Measurements from ENCODE around the gene FRMPD2.
"Not testable (repeated sequence)": the region's sequence is repeated elsewhere in the genome, so short reads cannot be mapped to it uniquely, and the experiment has no call there.

FRMPD2 gene

DNA sequence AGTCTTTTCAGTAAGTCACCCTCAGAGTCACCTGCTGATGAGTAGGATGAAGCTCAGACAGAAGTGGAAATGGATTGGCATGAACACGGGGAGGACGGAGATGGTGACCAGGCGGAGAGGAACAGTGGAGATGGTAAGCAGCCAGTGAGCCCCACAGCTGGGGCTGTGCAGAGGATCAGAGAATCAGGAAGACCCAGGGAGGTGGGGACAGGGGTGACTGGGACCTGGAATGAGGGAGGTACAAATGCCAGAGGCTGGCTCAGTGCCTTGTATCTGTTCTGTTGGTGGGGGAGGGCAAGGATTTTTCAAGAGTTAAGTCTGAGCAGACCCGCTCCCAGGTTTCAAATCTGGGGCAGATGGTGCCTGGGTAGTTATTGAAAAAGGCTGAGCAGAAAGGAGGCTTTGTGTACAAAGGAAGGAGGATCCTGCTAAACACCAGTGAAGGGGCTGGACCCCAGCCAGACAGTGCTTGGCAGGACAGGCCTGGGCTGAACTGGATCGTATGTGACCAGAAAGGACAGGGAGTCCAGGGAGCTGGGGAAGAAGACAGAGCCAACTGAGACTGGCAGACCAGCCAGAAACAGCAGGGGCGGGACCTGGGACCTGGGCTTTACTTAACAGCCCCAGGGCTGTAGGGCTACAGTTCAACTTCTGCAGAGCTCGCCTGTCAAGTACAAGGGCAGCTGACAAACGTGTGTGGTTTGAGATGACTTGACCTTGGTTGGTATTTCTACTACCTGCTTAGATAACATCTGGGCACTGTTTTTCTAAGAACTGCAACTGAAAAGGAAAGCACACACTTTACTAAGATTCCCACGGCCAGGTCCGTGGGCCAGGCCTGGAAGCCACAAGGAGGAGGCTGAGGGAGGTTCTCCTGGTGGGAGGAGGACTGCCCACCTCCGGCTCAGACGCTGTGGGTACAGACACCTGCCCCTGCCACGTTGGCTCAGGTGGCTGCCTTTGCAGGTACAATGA lies 13.2 kb upstream of the FRMPD2 start:
- DNase-seq, result no peak

DNA sequence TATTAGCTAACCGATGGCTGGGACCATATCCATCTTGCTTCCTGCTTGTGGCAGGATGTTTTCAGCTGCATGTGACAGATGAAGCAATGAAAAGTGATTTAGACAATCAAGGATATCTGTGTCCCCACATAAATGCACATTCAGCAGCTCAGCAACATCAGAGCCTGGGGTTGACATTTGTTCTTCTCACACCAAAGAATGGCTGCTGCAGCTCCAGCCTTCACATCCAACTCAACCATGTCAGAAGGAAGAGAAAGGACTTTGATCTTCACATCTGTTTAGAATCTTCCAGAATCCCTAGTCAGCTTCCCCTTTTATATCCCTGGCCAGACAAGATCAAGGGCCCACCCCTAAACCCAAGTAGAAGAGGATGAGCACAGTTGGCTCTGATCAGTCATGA lies 11.9 kb upstream of the FRMPD2 start:
- no peak for DNase-seq

DNA sequence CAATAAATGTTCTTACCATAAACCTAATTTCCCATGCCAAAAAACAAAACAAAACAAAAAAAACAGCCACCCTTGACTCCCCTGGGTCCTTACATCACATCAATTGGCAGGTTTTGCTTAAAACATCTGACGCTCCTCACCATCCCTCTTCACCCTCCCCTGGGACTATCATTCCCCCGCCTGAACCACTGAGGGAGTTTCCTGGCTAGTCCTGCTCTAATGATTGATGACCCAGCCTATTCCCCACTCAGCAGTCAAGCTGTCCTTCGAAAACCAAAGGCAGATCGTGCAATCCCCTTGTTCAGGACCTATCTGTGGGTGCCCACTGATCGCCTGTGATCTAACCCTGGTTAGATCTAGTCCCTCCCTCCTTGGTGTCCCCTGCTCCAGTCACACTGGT lies 11.2 kb upstream of the FRMPD2 start:
- no peak for DNase-seq

DNA sequence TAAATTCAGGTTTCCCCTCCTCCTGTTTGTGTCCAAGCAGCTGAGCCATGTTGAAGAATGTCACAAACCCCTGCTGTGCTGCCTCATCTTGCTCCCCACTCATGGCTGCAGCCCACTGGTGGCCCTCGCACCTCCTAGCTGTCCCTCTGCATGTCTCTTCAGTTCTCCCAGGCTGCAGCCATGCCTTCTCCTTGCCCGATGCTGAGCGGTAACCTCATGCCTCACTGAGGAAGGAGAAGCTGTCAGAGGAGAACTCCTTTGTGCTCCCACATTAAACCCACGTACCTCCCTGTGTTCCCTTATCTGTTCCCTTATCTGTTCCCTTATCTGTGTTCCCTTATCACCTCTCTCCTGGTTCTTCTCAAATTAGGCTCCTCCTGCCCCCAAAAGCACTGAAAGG lies 10.3 kb upstream of the FRMPD2 start:
- DNase-seq, result no peak

DNA sequence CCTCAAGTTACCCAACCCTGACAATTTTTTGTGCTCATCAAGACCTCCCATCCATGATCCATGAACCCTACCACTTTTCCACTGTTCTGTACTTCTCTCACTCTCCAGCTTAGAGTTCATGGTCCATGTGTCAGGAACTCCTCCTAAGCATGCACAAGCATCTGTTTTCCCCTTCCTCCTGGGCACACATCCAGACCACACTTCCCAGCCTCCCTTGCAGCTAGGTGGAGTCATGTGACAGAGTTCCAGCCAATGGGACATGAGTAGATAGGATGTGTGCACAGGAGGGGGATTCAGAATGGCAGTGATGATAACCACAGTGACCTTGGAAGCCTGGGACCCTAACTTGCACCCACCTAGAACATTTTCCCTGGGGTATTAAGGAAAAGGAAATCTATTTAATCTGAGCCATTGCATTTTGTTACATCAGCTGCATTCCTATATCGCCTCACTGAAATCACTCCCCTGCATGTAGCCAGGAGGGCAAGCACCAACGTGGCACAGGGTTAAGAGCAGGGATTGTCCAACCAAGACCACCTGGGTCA lies 9.6 kb upstream of the FRMPD2 start:
- DNase-seq, result no peak

DNA sequence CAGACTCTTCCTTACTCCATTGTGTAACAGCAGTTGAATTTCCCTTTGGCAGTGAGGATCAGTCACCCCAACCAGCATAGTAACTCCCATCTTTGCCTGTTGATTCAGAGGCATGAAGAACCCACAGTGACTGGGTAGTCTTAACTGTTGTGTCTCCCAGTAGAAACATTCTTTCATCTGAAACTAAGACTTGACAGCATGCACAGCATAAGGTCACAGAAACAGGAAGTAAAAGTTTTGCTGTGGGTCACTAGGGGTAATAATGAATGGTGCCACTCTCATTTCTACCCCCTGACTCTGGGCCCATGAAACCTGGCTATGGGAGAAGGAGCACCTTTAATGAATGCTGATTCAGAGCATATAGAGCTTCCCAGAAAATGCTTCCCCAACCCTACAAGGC lies 8.3 kb upstream of the FRMPD2 start:
- no peak for DNase-seq

DNA sequence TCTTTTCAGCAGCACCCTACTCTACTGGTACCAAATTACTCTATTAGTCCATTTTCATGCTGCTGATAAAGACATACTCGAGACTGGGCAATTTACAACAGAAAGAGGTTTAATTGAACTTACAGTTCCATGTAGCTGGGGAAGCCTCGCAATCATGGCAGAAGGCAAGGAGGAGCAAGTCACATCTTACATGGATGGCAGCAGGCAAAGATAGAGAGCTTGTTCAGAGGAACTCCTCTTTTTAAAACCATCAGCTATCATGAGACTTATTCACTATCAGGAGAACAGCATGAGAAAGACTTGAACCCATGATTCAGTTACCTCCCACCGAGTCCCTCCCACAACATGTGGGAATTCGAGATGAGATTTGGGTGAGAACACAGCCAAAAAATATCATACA lies 7.2 kb upstream of the FRMPD2 start:
- not testable (repeated sequence) for DNase-seq

DNA sequence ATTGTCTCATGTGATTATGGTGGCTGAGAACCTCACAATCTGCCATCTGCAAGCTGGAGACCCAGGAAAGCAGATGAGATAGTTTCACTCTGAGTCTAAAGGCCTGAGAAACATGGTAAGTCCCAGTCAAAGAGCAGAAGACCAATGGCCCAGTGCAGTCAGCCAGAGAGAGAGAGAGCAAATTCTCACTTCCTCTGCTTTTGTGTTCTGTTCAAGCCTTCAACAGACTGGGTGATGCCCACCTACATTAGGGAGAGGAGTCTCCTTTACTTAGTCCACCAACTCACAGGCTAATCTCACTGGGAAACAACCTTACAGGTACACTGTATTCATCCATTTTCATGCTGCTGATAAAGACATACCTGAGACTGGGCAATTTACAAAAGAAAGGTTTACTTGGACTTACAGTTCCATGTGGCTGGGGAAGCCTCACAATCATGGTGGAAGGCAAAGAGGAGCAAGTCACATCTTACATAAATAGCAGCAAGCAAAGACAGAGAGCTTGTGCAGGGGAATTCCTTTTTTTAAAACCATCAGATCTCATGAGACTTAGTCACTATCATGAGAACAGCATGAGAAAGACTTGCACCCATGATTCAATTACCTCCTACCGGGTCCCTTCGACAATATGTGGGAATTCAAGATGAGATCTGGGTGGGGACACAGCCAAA lies 4.7 kb upstream of the FRMPD2 start:
- DNase-seq, result no peak

DNA sequence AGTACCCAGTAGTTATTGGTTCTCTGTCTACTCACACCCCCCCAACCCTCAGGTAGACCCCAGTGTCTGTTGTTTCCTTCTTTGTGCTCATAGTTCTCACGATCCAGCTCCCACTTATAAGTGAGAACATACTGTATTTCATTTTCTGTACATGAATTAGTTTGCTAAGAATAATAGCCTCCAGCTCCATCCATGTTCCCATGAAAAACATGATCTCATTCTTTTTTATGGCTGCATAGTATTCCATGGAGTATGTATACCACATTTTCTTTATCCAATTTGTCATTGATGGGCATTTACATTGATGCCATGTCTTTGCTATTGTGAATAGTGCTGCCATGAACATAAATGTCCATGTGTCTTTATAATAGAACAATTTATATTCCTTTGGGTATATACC lies 2.6 kb upstream of the FRMPD2 start:
- no peak for DNase-seq

DNA sequence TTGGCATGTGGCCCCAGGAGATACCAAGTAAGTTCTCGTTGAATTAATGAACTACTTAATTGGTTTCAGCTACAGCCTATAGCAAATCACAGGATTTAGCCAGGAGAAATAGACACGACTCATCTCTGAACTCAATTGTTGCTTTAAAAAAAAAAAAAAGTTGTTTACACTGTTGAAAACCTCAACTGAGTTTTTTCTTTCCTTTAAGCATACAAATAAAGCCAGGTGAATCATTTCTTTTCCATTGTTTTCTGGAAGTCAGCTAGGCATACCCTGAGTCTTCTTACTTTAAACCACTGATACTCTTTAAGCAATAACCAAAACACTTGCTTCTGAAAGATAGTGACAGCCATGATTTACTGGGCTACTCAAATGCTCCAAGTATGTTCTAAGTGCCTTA lies 755 bp downstream of the FRMPD2 start:
- no peak for DNase-seq

DNA sequence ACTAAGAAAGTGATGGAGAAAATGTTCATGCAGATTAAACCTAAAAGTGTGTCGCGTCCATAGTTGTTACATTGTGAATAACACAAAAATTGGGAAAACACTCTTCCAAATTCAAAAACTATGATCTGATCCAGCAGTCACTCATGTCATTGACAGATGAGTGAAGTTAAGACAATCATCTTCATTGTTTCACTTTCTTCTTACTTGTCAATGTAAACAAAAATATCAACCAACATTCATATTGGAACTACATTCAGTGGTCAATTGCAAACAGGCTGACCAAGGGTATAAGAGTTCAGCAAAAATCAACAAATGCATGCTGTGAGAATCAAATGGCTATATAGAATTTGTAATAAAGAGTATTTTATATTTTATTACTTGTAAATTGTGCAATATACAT lies 1.8 kb downstream of the FRMPD2 start:
- DNase-seq, result no peak

DNA sequence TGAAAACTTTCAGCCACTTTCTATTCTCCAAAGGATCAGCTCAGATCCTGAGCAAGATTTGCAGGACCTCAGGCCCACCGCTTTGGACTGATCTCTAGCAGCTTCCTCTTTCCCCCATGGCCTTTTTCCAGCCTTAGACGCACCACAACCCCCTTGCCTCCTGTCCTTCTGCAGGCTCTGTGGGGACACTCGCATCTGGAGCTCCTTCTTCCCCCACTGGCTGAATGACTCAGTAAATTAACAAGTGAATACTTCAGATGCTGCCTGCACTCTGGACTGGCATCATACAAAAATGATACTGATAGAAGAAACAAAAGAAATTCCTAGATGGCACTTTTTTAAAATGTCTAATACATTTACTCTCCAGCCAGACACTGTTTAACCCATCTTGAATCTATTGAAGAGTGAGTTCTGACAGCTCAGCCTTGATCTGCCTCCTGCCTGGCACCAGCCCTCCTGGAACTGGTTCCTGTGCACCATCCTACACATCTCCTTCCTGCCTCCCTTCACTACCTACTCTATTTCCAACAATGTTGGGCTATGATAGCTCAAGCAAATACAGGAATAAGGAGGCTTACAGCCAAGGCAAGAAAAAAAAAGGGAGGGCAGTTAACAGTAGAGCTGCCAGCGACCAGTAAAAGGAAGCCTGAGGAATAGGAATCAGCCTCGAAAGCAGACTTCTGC lies 3.3 kb downstream of the FRMPD2 start:
- no peak for DNase-seq

DNA sequence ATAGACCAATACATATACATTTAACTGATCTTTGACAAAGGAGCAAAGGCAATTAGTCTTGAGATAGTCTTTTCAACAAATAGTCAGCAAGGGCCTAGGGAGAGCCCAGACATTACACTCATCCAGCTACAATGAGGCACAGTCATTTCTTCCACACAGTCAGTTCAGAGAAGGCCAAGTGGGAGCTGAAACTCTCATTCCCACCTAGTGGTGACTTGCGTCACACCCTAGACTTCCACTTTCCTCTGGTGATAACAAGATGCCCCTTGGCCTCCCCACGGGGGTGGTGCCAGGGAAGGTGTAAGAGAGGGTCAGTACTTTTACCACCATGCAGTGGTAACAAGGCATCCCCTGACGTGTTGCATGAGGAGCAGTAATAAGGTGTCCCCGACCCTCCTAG lies 8.0 kb downstream of the FRMPD2 start:
- DNase-seq, result no peak

DNA sequence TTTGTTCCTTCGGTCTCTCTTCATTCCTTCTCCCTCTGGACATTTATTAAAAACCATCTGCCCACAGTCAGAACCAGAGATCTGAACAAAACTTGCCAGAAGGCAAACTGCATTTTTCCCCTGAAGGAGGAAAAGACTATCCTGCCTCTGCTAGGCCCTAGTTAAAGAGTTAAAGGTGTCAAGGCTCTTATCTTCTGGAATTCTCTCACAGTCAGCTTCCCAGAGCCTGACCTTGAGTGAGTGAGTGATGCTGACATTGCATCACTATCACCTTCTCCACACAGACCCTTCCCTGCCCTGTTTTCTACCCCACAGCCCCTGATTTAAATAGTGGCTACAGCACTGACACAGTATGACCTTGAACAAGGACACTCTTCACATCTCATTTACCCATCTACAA lies 16.4 kb downstream of the FRMPD2 start:
- DNase-seq, result no peak

DNA sequence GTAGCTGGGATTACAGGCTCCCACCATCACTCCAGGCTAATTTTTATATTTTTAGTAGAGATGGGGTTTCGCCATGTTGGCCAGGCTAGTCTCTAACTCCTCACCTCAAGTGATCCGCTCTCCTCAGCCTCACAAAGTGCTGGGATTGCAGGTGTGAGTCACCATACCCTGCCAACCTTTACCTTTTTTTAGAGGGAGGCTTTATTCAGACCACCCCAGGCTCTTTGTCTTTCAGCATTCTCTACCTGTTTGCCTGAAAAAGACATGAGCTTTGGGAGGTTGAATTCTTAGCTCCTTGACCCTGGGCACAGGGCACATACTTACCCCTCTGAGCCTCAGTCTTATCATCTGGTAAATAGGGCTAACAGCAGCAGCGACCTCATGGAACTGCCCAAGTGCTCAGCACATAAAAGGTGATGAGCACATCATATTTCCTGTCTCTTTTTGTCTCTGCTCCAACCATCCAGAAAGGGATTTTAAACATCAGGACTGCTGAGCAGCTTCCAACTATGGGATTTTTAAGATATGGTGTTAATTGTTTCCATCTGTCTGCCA lies 17.0 kb downstream of the FRMPD2 start:
- DNase-seq, result no peak

DNA sequence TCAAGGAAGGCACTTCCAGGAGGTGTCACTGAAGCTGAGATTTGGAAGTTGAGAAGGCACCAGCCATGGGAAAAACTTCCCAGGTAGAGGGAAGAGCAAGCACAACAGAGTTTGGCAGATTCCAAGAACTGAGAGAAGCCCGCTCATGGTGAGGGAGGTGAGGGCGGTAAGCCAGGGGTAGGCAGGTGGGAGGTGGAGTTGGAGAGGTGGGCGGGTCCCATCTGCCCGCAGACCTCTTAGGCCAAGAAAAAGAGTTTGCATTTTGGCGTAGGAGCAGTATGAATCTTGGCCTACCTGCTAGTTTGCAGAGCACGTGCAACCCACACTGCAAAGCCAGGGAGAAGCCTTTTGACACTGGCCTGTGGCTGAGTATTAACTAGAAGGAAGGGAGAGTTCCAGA lies 18.8 kb downstream of the FRMPD2 start:
- no peak for DNase-seq

DNA sequence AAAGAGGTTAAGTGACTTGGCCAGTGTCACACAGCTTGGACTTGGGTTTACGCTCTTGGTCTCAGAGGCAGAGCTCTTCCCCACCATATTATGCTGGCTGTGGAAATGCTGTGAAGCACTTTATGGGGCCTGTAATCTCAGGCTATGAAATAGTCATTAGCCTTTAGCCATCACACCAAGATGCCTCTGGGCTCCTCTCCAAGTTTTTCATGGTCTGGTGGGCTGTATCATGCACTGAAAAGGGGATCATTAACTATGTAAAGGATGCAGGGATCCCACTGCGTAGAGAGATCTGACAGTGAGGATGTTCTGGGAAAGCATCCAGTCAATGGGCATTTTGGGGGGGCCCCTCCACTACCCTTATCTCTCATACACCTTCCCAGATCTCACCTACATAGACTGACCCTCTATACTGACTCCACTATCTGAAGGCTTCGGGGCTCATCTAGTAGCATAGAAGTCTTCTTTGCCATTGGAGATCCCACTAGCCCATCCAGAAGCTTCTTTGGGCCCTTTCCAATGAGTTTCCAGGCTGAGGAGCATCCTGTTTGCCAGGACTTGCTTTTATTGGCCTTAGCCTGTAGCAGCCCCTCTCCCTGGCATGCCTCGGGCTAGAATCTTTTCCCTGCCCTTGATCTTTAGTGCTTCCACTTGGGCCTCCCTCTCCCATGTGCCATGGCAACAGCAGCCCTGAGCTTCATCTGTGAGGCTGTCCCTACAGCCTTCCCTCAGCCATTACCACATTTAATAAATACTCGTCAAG lies 19.6 kb downstream of the FRMPD2 start:
- DNase-seq, result no peak

DNA sequence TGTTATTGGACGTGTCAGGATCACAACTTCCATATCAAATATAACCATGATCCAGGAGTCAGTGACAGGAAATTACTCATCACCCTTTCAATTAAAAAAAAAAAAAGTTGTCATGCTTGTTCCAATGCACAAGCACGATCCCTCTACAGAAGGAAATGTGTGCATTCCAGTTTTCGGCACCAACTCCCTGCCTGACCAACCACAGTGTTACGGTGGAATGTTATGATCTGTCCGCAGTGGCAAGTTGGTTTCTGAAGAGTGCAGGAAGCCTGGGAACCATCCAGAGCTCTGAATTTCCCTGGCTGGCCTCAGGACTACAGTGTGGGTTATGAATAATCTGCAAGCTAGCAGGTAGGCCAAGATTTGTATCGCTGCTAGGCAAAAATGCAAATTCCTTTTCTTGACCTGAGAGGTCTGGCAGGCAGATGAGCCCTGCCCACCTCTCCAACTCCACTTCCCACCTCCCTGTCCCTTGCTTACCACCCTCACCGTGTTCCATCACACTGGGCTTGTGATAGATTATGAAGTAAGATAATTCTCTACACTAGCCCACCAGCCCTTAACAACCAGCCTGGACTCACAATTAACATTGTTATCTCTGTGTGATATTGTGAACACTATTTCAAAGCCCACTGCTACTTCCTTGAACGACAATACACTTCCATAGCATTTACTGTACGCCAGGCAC lies 20.4 kb downstream of the FRMPD2 start:
- DNase-seq, result no peak

DNA sequence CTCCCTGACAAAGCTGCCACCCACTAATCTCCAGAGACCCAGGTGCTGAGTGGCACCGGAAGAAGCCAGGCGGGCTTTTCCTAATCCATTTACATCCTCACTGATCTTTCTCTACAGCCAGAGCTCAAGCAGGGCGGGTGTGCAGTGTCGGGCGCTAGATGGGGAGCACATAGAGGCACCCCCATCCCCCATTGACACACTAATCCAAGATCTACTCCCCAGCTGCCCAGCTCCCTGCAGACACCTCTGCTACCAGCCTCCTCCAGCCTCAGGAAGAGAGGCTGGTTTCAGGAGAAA lies 22.2 kb downstream of the FRMPD2 start:
- DNase-seq, result no peak

DNA sequence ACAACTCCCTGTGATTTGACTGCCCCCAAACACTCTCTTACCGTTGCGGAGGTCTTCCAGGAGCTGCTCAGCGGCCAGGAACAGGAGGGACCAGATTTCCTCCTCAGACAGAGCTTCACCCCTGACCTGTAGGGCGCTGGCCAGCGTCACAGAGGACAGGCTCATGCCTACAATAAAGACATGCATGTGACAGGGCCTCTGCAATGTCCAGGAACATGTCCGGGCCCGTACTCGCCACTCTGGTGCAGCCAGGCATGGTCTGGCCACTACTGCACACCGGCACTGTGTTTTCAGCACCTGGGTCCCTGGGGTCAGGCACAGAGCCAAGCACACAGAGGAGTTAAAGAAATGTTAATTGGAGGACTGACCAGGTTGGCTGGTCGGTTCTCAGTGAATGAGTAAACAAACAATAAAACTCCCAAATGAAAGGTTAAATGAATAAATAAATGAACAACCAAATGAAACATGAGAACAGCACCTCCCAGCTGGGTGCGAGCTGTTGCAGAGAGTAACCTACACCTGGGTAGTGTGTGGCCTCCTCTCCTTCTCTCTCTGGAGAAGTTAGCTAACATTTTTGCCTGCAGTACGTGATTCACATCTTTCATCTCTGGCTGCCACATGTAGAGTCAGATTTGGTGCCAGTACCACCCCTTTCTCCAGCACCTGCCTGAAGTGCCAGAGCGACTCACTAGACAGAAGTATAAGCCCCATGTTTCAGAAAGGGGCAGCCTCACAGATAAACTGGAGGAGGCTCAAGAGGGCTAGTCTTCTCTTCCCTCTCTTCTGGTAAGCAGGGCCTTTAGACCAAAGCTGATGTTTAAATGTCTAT lies 22.8 kb downstream of the FRMPD2 start:
- DNase-seq, result no peak

DNA sequence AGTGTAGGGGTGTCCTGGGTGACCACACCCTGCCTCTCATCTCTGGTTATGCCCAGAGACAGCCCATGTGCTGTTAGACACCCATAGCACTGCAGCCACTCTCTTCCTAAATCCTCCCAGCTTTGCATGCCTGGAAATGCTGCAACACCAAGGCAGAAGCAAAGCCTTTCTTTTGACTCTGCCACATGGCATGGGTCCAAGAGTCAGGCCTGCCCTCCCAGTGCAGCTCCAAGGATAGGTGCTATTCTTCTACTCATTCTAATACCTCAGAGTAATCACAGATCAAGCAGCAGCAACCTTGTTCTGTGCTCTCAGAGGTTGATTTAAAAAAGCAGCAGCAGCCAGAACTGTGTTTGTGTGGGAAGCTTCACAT lies 23.4 kb downstream of the FRMPD2 start:
- DNase-seq, result no peak

All from activated gamma-delta T cell (primary cell).